GM21381 (cell line): ENCODE results near the gene MAP3K19.

ENCODE experiments used
- ATAC-seq: cut with Tn5 transposase; IDR thresholded peaks from one replicate; pipeline ENCODE4 v1.9.1; 2021; ENCODE audit warnings: mild to moderate bottlenecking, moderate library complexity; ENCODE audit not compliant: unreplicated experiment

The MAP3K19 gene

GRCh38 chr2:134934150-134934549 is 113.1 kb downstream of the MAP3K19 start:
- no peak for ATAC-seq

GRCh38 chr2:134933732-134934131 is 113.5 kb downstream of the MAP3K19 start:
- ATAC-seq, result no peak

- ATAC-seq, result no peak
Observed at GRCh38 chr2:134932864-134933526, 114.3 kb downstream of the MAP3K19 start.

GRCh38 chr2:134927195-134927594 is 120.1 kb downstream of the MAP3K19 start:
- no peak for ATAC-seq

- no peak for ATAC-seq
Observed at GRCh38 chr2:134926231-134926931, 120.9 kb downstream of the MAP3K19 start.

GRCh38 chr2:134924912-134925311 is 122.3 kb downstream of the MAP3K19 start:
- ATAC-seq, result no peak

GRCh38 chr2:134919341-134920210 is 127.7 kb downstream of the MAP3K19 start:
- ATAC-seq, result peak; percentile 2

- peak; percentile 75 for ATAC-seq
Observed at GRCh38 chr2:134918526-134919340, 128.5 kb downstream of the MAP3K19 start, which contains the start of gene CCNT2. TSS of gene CCNT2 (plus strand) at chr2:134918822. CDS start at chr2:134918855, 33 bp downstream.

- ATAC-seq, result peak; percentile 77
Observed at GRCh38 chr2:134917888-134918525, 129.2 kb downstream of the MAP3K19 start.

- ATAC-seq, result no peak
Observed at GRCh38 chr2:134917360-134917865, 129.8 kb downstream of the MAP3K19 start.
